Kidney (tissue), 14 donors: Measurements from ENCODE around the gene KRTAP4-1. TPM values are rescaled to one million over a fixed set of nuclear protein-coding genes. Genes with fewer than 3 reads are reported as not detected.

ENCODE experiments used
- DNase-seq, 5 donors: peaks; one replicate each; pipeline ENCODE4 v3.0.0-alpha.2; 2013 to 2020
- FAIRE-seq: peaks from 2 replicates; lab custom pipeline; 2012; peaks lifted over from hg19 to GRCh38; lab: Jason Lieb, UNC
- H3K27ac ChIP-seq, 2 donors: one replicate each; pipeline ENCODE4 v1.7.0; 2013; ENCODE audit warnings: low read depth in 2 of 2, low read length in 2 of 2, inconsistent platforms in 1 of 2
- H3K27me3 ChIP-seq: one replicate; pipeline ENCODE4 v1.7.1; 2013; ENCODE audit warnings: low read length, inconsistent platforms; ENCODE audit not compliant: control insufficient read depth, insufficient read depth
- H3K36me3 ChIP-seq, 3 donors: one replicate each; pipeline versions ENCODE4 v1.7.0 to v1.7.1; 2013; ENCODE audit warnings: low read length in 3 of 3, control low read depth in 1 of 3, inconsistent platforms in 1 of 3; ENCODE audit not compliant: insufficient read depth in 3 of 3, control insufficient read depth in 2 of 3
- H3K4me1 ChIP-seq, 3 donors: one replicate each; pipeline versions ENCODE4 v1.7.0 to v1.7.1; 2013; ENCODE audit warnings: low read length in 3 of 3, inconsistent platforms in 1 of 3, low read depth in 1 of 3; ENCODE audit not compliant: control insufficient read depth in 2 of 3, insufficient read depth in 2 of 3
- H3K4me3 ChIP-seq, 3 donors: one replicate each; pipeline versions ENCODE4 v1.7.0 to v1.8.1; 2013; ENCODE audit warnings: low read length in 3 of 3, control low read depth in 1 of 3, inconsistent platforms in 1 of 3
- H3K9ac ChIP-seq, 3 donors: one replicate each; pipeline versions ENCODE4 v1.7.0 to v1.7.1; 2013; ENCODE audit warnings: low read length in 3 of 3, control low read depth in 1 of 3, inconsistent platforms in 1 of 3
- H3K9me3 ChIP-seq, 3 donors: one replicate each; pipeline versions ENCODE4 v1.7.0 to v1.7.1; 2013; ENCODE audit warnings: low read length in 3 of 3, control low read depth in 1 of 3, inconsistent platforms in 1 of 3; ENCODE audit not compliant: control insufficient read depth in 2 of 3, insufficient read depth in 1 of 3
- intact Hi-C: fragments of 100-400 bp; cut with DNase I; formaldehyde crosslinking; loops from one replicate; pipeline ENCODE4 v1.11.1; 2022
- polyA plus RNA-seq: library from polyadenylated mRNA; stranded (reverse); fragments of 350-450 nt; fragmentation: Illumina TruSeq; extraction: RNeasy Lipid Tissue Mini Kit (QIAGEN cat#74804); gene quantifications from one replicate; pipeline ENCODE4 v1.2.3, GENCODE V29; 2014; ENCODE audit warnings: low read depth, low replicate concordance; ENCODE audit not compliant: insufficient read depth
- total RNA-seq: library from RNA; stranded (reverse); fragmentation: NEBNext Ultra II Directional; extraction: Animal tissue kit (Norgen Biotek cat#: 25700); gene quantifications from one replicate; pipeline ENCODE4 v1.2.1, GENCODE V29; 2021
- TF ChIP-seq, protein P1 (sequence below): IDR thresholded peaks from 3 replicates; pipeline ENCODE4 v1.5.1; 2012; ENCODE audit warnings: mild to moderate bottlenecking, moderate library complexity, borderline replicate concordance; ENCODE audit not compliant: insufficient read depth; ENCODE audit errors: extremely low read depth
- donor health status: control.
- donor health status: control.
- donor health status: control.
- donor health status: control.
- donor health status: control.
- donor health status: DM: yes; HTN: yes; CAD: no.
- donor health status: Normal renal cell carcinoma (clear cell type).

The KRTAP4-1 gene
- total and polyA plus RNA-seq, 2 donors from 2014 or later: not detected

DNA sequence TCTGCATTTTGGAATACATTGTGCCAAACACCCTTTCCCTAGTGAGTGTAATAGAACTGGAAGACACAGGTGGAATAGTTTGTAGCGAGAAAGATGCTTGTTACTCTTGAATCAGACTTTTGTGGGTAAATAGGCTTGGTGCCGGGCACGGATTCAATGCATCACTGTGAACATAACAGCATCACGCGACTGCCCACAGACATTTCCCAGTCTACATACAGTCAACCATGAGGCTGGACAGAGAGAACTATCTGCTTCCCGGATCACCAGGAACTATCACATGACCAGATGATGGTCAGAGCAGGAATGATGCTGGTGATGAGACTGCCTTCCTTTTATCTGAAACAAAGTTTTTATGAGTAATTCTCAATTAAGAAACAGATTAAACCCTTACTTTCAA, 41.3 kb upstream of the KRTAP4-1 start:
- H3K4me3 ChIP-seq: no peak overlapping the region
- no peaks in the 10 kb centered on the region for H3K4me1 ChIP-seq
- FAIRE-seq (no peak), DNase-seq (no peak)
- H3K36me3 ChIP-seq: no peaks in the 10 kb centered on the region
- no peak overlapping the region for H3K27ac ChIP-seq
- TF ChIP-seq, protein P1, sequence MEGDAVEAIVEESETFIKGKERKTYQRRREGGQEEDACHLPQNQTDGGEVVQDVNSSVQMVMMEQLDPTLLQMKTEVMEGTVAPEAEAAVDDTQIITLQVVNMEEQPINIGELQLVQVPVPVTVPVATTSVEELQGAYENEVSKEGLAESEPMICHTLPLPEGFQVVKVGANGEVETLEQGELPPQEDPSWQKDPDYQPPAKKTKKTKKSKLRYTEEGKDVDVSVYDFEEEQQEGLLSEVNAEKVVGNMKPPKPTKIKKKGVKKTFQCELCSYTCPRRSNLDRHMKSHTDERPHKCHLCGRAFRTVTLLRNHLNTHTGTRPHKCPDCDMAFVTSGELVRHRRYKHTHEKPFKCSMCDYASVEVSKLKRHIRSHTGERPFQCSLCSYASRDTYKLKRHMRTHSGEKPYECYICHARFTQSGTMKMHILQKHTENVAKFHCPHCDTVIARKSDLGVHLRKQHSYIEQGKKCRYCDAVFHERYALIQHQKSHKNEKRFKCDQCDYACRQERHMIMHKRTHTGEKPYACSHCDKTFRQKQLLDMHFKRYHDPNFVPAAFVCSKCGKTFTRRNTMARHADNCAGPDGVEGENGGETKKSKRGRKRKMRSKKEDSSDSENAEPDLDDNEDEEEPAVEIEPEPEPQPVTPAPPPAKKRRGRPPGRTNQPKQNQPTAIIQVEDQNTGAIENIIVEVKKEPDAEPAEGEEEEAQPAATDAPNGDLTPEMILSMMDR: no peak
- H3K27me3 ChIP-seq: no peaks in the 10 kb centered on the region
- H3K9ac ChIP-seq: no peak overlapping the region
- no peaks in the 10 kb centered on the region for H3K9me3 ChIP-seq
- intact Hi-C loops: no loop called here

DNA sequence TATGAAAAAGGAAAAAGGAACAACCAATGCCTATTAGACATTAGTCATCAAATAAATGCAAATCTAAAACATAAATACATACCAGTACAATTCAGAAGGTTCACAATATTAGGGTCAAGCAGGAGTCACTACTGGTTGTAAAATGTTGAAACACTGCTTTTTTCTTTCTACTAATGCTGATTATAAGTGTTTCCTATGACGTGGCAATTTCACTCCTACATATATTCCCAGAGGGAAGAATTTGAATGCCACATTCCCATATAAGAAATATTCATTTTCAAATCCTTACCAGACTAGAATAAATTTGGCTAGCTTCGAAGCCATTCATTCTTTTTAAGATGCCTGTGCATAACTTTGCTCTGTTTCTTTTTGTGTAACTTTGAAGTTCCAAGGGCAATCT, 39.1 kb upstream of the KRTAP4-1 start:
- FAIRE-seq (no peak), DNase-seq (no peak)
- Histone ChIP-seq H3K9me3 (no peaks in the 10 kb centered on the region), H3K9ac (no peak overlapping the region), H3K36me3 (no peaks in the 10 kb centered on the region), H3K4me1 (no peaks in the 10 kb centered on the region), H3K27me3 (no peaks in the 10 kb centered on the region), H3K27ac (no peak overlapping the region), H3K4me3 (no peak overlapping the region)
- intact Hi-C loops: no loop called here
- TF ChIP-seq, protein P1: no peak

- intact Hi-C loops: no loop called here
- no peak for DNase-seq
Measured at GRCh38 chr17:41215681-41216080, 31.0 kb upstream of the KRTAP4-1 start.

More at GRCh38 chr17:41215681-41216080, 31.0 kb upstream of the KRTAP4-1 start:
- no peak for FAIRE-seq
- H3K9ac ChIP-seq: no peak overlapping the region
- no peak overlapping the region for H3K27ac ChIP-seq
- no peaks in the 10 kb centered on the region for H3K4me1 ChIP-seq
- H3K9me3 ChIP-seq: no peaks in the 10 kb centered on the region
- H3K27me3 ChIP-seq: no peaks in the 10 kb centered on the region
- H3K36me3 ChIP-seq: no peaks in the 10 kb centered on the region
- TF ChIP-seq, protein P1: no peak
- H3K4me3 ChIP-seq: no peak overlapping the region
